IPS-NIHi11 (cell line): ENCODE measurements around the gene GRIP1.

Experiments used
- DNase-seq: peaks from one replicate; pipeline ENCODE4 v3.0.0; 2012; ENCODE audit warnings: mixed read lengths, low spot score

Gene GRIP1, protein sequence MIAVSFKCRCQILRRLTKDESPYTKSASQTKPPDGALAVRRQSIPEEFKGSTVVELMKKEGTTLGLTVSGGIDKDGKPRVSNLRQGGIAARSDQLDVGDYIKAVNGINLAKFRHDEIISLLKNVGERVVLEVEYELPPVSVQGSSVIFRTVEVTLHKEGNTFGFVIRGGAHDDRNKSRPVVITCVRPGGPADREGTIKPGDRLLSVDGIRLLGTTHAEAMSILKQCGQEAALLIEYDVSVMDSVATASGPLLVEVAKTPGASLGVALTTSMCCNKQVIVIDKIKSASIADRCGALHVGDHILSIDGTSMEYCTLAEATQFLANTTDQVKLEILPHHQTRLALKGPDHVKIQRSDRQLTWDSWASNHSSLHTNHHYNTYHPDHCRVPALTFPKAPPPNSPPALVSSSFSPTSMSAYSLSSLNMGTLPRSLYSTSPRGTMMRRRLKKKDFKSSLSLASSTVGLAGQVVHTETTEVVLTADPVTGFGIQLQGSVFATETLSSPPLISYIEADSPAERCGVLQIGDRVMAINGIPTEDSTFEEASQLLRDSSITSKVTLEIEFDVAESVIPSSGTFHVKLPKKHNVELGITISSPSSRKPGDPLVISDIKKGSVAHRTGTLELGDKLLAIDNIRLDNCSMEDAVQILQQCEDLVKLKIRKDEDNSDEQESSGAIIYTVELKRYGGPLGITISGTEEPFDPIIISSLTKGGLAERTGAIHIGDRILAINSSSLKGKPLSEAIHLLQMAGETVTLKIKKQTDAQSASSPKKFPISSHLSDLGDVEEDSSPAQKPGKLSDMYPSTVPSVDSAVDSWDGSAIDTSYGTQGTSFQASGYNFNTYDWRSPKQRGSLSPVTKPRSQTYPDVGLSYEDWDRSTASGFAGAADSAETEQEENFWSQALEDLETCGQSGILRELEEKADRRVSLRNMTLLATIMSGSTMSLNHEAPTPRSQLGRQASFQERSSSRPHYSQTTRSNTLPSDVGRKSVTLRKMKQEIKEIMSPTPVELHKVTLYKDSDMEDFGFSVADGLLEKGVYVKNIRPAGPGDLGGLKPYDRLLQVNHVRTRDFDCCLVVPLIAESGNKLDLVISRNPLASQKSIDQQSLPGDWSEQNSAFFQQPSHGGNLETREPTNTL

DNA sequence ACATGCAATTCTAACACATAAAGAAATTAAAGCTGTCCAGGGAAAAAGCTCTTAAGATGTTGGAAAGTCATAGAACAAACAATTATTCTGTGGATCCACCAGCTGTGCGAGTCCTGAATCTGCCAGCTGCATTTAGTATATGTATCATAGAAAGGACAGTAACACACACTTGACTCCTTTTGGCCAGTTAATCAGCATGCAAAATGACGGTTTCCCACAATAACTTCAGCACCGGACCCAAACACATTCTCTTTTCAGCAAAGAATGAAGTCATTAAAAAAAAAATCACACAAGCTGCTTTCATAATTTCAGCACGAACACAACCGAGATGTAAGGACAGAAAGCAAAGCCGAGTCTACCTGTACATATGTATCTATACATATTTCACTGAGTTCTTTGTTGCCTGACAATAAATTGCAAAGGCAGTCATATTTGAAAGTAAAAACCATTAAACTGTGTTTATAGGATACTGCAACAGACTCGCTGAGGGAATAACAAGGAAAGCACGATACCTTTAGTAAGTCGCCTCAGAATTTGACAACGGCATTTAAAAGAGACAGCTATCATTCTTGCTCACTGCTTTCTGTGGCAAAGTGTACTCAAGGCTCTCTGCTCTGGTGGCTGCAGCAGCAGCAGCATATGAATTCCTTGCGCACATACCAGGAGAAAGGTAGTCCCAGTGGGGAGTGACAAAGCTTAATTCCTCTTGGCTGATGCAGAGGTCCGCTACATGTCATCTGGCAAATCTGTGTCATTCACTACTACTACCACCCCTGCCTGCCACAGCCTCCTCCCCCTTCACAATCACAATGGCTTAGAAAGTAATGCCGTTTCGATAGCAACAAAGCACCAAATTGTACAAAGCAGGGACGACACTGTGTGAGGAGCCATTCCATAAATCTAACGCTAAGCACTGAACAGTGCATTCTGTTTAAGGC is at the start of gene GRIP1:
Gene GRIP1, minus strand, starts transcription at position 739 of the 938 bp plus-strand sequence. Its CDS starts 172 bp downstream, at position 567.
- DNase-seq: peak; percentile 17

DNA sequence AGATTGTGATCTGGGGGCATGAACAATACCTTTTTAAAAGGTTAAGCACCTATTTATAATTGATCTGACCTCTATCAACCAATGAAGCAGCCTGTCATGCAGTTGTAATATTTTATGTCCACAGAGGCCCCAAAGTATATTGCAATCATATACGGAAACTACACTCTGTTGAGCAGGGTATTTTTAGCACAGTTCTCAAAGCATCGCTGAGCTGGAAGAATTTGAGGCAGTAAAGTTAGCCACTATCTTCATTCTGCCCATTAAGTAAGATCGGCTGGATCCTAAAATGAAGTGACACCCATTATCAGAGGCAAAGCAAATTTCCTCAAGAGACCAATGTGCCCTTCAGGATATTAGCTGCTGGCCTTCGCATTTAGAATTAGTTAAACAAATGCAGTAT is 47.7 kb upstream of the GRIP1 start:
- DNase-seq: no peak

DNA sequence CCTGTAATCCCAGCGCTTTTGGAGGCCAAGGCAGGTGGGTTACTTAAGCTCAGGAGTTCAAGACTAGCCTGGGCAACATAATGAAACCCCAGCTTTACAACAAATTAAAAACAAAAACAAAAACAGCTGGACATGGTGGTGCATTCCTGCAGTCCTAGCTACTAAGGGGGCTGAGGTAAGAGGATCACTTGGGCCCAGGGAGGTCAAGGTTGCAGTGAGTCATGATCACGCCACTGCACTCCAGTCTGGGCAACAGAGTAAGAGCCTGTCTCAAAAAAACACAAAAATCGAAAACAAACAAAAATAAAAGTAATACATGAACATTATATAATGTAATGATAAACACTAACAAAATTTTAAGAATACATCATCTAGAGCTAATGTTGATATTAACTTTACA is 46.2 kb upstream of the GRIP1 start:
- no peak for DNase-seq

DNA sequence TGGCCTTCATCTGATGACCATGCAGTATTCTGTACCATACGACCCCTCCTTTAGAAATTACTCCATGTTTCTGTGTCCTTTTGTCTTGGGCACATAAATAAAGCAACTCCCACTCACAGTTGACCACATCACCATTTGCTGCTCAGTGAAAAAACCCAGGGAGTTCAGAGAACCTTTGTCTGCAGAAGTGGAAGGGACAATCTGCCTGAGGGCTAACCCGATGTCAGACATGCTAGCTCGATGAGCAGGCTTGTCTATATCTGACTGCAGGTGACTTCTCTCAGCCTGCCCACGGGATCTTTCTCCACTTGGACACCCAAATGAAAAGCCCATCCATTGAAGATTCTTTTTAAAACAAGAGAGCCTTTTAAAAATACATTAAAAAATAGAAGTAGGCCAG is 45.7 kb upstream of the GRIP1 start:
- no peak for DNase-seq

DNA sequence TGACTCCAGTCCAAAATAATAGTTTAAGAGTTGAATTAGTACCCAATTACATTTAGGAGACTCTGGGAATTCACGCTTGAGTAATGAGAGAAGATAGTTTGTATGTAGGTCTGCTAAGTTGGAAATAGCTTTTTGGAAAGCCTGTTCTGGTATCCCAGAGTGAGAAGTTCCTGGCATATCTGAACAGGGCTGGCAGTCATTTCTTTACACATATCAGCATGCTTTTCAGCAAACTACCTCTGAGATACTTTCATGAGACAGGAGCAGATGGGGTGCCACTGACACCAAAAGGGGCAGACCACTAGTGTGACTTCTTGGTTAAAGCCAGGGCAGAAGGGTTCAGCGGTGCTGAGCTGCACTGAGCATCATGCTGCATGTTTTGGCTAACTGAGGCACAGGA is 45.1 kb upstream of the GRIP1 start:
- no peak for DNase-seq

DNA sequence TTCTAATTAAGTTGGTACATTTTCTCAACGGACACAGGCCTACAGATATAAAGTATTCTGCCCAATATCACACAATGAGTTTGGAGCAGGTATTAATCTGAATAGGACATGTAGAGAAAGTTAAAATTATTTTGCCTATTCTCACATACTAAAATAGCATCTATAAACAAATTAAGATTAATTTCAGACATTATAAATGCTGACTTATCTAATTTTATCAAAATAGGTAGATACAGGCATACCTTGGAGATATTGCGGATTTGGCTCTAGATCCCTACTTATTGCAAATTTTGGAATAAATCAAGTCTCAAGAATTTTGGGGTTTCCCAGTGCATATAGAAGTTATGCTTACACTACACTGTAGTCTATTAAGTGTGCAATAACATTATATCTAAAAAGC is 41.0 kb upstream of the GRIP1 start:
- no peak for DNase-seq

DNA sequence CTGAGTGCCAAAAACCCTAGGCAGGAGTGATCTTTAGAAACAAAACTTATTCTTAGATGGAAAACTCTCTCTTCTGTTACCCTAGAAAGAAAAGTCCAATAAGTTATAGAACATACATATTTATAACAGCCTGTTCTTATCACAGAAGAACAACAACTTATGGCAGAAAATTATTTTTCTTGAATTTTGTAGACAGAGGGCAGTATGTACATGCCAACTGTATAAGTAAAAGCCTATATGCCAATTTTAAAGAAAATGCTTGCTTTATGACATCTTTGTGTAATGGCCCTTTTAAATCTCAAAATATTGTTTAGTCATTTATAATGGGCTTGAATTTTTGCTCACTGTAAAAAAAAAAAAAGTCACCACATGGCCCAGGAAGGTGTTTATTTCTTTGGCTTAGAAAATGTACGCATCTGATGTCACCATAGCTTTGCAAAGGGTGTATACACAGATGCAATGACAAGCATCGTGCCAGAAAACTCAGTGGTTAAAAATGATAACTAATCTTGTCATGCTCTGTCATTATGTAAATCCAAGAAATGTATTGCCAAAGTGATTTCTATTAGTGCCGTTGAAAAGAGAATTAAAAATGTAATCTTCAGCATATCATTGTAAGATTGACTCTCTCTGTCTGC is 38.3 kb upstream of the GRIP1 start:
- no peak for DNase-seq

DNA sequence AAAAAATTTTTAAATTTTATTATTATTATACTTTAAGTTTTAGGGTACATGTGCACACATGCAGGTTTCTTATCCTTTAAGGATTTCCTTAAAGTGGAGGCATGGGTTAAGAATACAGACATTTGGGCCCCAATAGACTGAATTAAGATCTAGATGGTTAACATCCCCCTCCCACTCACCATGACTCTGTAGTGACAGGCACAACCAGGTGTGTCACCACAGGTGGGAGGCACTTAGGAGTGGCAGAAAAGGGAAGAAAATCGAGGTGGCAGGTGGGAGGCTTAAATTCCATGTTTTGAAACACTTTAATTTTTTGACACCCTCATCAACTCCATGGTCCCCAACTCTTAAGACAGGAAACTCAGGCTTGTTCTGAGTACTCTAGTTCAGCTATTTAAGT is 37.6 kb upstream of the GRIP1 start:
- DNase-seq: no peak

DNA sequence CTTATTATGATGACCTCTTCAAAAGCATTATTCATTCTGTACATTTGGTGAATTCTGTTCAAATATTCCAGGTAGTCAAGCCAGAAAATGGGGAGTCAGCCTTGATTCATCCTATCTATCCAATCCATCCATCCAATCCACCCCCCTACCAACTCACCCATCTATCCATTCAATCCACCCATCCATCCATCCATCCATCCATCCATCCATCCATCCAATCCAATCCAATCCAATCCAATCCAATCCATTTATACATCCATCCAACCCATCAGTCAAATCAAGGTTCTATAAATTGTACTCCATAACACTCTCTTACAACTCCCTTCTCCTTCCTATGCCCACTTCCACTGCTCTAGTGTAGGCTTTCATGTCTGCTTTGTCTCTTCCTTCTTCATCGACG is 35.8 kb upstream of the GRIP1 start:
- DNase-seq: no peak

DNA sequence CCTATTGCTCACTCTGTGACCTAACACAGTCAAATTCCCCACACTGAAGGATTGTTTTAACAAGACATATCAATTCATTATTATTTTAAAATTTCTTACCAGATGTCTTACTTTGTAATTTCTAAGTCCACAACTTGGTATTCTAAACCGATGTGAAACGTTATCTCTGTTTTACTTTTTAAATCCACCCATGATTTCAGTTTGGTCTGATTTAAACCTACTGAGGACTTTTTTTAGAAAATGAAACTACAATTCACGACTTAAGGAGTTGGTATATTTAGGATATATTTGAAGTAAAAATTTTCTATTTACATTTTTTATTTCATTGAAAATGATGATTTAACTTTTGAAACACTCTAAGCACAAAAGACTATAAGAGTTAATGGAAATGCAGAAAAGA is 35.1 kb upstream of the GRIP1 start:
- DNase-seq: no peak

DNA sequence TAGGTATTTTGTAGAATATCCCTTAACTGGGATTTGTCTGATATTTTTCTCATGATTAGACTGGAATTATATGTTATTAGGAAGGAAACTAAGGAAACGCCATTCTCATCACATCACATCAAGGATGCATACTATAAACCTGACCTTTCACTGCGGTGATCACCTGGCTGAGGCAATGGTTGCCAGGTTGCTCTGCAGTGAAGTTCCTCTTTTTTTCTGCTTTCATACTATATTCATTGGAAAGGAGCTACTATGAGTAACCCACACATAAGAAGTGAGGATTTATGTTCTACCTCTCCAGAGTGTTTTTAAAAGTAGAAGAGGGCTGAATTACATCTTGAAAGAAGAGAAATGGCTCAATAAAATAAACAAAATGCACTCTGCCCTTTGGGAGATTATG is 31.0 kb upstream of the GRIP1 start:
- DNase-seq: no peak

DNA sequence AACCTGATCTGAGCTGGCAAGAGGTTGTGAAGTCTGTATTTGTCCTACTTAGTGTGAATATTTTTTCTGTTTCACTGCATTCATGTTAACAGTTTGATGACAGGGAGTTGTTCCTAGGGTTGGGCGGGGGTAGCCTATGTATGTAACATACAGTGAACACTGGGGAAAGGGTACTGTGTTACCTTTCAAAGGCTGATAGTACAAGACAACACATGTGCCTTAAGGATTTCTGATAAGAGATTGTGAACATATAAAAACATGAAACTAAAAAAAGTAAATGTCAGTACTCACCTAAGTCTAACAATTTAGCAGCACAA is 30.5 kb upstream of the GRIP1 start:
- no peak for DNase-seq

DNA sequence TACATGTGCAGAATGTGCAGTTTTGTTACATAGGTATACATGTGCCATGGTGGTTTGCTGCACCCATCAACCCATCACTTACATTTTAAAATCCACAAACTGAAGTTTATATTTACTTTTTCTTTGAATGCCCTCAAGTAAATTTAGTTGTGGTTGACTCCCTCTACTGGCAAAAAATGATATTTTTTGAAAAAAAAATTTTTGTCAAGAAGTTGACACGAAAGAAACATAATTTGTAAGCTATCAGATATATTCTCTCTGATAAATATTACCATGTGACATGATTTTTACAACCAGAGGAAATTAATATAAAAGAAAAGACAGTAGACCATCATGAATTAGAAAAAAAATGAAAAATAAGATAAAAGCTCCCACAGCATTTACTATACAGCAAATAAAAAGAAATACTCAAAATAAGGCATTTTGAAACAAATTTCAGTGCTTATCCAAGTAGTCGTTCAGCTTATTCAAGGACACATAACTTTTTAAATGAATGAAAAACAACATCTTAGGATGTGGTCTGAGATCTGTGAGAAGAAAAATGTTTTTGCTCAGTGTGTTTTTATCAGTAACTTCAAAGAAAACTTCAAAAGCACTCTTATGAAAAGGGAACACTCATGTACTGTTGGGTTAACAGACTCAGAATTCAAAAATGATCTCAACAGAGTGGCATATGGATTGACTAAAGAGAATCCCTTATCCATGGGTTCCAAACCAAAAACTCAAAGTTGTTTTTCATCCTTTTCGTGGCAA is 30.0 kb upstream of the GRIP1 start:
- DNase-seq: no peak

DNA sequence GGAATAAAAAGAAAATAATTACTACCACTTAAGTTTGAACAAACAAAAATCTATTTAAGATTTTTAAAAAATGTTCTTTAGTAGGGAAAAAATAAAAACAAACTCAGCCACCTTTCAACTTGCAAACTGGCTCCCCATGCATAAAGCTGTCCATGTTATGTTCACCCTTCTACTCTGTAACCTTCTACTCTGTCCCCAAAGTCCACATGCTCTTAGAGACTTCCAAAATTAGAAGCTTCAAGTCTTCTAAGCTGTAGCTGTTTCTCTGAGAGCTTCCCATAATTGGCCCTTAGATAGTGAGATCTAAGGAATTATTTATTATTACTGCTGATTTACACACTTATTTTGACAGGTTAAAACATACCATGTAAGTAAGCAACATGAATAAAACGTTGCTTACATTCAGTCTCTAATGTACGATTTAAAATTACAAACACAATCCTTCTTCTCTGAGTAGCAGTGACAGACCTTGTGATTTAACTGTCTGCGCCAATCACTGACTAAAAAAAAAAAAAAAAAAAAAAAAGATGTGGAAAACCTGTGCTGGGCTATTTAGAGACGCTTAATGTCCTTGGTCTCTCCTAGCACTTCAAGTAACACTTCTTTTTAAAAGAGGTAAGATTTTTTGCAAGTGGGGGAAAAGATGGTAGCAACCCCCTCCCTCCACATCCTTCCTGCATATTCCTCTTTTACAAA is 28.3 kb upstream of the GRIP1 start:
- DNase-seq: no peak

DNA sequence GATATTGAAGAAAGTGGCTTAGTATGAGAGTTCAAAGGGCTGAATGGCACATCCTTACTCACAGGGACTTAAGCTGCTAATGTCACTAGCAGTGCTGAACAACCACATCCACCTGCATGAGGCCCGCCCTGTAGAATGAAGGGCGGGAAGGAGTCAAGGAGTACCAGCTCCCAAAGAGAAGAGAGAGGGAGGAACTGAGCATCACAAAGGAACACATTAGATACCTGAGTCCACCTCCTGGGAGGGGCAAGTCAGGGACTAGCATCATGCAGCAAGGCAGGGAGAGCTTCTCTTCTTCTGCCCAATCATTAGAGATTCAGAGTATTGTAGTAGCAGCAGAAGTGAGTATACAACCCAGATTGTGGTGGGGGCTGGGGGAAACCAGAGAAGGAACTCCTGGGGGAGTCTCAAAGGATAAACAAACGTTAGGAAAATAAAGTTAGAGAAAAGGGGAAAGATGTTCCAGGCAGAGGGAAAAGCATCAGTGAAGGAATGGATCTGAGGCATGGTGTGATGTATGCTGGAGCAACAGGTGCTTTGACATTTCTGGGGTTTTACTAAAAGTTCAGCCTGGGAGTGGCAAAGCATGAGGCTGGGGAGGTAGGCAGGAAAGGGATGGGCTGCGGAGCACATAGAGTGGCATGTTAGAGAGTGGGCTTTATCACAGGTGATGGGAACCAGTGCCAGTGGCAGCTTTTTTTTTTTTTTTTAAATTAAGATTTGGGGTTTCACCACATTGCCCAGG is 21.0 kb upstream of the GRIP1 start:
- no peak for DNase-seq

DNA sequence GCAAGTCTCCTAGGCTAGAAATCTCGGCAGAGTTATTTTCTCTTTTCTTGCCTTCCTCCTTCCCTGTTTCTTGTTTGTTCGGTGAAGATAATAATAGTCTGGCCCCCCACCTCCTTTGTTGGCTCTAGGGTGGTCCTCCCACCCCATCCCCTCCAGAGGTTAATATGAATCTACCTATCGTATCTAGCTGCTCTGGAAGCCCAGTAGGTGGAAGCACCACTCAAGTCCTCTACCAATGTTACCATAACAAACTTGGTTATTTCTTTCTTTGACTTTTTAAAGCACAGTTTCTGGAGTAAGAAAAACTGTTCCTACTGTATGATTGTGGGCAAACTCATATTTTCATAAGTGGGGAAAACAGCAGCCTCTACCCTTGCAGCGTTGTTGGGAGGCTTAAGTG is 19.7 kb upstream of the GRIP1 start:
- DNase-seq: no peak

DNA sequence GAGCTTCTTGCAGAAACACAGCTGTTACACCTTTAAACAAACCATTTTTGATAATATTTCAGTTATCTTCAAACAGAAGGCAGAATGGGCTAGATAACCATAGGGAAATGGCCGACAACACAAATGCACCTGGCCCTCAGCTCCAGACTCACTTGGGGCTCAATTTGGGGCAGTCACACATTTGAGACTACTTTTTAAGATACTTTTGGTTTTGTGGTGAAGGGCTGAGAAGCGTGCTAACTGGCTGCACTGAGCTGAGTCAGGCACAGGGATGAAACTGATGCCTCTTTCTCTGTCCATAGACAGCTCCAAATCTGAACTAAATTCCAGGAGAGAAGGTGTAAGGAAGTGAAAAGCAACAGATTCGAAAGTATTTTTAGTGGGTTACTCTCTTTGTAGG is 18.5 kb upstream of the GRIP1 start:
- DNase-seq: no peak

DNA sequence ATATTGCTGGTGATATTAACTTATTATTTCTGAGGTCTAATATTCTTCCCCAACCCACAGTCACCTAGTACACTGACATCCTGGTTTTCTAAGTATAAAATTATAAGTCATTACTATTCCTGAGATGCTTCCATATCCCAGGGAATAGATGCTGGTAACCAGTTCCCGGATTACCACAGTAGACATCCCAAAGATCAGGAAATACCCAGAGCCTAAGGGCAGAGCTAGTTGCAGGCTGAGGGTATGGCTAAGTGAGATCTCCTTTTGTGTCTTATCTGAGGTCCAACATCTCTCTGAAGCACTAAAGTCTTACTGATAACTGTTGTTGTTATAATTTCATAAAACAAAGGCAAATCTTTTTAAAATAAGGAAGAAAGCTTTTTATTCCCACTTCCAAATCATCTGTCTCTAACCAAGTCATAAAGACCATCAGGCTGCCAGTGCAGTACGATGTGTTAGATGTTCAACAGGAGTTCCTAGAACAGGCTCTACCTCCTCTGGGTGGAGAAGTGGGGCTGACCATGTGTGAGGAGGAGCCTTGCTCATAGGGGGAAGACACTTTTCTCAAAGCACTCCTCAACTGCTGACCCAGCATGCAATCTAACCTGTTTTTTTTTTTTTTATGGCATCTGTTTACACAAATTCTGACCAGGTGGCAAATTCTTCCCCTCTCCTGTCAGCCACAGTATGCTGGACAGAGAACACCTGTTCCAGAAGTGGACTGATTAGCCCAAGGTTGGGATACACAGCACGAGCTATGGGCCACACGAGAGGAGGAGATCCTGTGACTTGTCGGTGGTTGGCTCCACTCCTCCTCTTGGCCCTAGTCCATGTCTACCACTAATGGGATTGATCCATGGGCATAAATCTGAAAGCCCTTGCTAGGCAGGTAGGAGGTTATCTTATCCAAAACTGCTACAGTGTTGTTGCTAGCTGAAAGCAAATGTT is 16.1 kb upstream of the GRIP1 start:
- no peak for DNase-seq
